Thoracic aorta (tissue), 2 donors: ENCODE results near the gene SUN2. TPM values are rescaled to one million over a fixed set of nuclear protein-coding genes. Genes with fewer than 3 reads are reported as not detected.

Experiments
- ATAC-seq: fragments of 150-250 bp; one replicate; pipeline ENCODE4 v1.8.0; 2017; ENCODE audit warnings: low read depth; ENCODE audit not compliant: insufficient number of reproducible peaks, low FRiP score
- DNase-seq: peaks from one replicate; pipeline ENCODE4 v3.0.0-alpha.2; 2020; ENCODE audit warnings: low spot score
- H3K27ac ChIP-seq, 2 donors: fragments of 200-600 bp; sonication (generic); 1 replicate in 1 of 2; 2 replicates in 1 of 2; pipeline ENCODE4 v1.5.1; 2016; ENCODE audit warnings: mild to moderate bottlenecking in 2 of 2, moderate library complexity in 2 of 2
- H3K27me3 ChIP-seq: fragments of 200-600 bp; sonication (generic); replicated peaks from 2 replicates; pipeline ENCODE4 v1.6.0; 2016; ENCODE audit warnings: mild to moderate bottlenecking; ENCODE audit not compliant: insufficient read depth
- H3K36me3 ChIP-seq: fragments of 200-600 bp; sonication (generic); one replicate; pipeline ENCODE4 v1.5.1; 2016
- H3K4me1 ChIP-seq, 2 donors: fragments of 200-600 bp; sonication (generic); 1 replicate in 1 of 2; 2 replicates in 1 of 2; pipeline versions ENCODE4 v1.5.1 to v1.6.0; 2016; ENCODE audit warnings: low read depth in 2 of 2, mild to moderate bottlenecking in 1 of 2; ENCODE audit not compliant: control insufficient read depth in 1 of 2
- H3K4me3 ChIP-seq: fragments of 200-600 bp; sonication (generic); 2 replicates; pipeline ENCODE4 v1.5.1; 2016; ENCODE audit warnings: mild to moderate bottlenecking
- H3K9me3 ChIP-seq: fragments of 200-600 bp; sonication (generic); 2 replicates; pipeline ENCODE4 v1.5.1; 2016
- total RNA-seq, 2 donors: library from RNA; depleted of rRNA; stranded (reverse); fragments of >200 nt; gene quantifications; one replicate each; pipeline versions ENCODE4 v1.1.0 to v1.2.3, GENCODE V29; 2016
- TF ChIP-seq, protein P1 (sequence below): fragments of 200-600 bp; sonication (generic); IDR thresholded peaks from one replicate; pipeline ENCODE4 v1.5.1; 2019; ENCODE audit warnings: antibody characterized with exemption

SUN2 gene
- total RNA-seq, 2 donors from 2014 or later: 1,125 to 1,215 TPM

DNA sequence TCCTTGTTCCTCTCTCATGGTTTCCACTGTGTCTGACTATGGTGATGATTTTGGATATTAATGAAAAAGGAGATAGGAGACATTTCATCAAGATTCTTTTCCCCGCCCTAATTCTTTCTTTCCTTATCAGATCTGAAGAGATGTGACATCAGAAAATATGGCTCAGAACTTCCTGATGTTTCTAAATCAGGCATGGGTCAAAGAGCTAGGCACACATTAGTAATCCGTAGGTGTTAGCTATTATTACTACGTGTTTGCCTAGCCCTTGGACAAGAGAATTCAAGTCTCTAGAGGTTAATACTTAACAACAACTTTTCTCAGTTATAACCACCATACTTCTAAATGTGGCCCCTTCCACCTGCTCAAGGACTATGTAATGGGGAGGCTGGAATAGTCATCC, 60.9 kb downstream of the SUN2 start:
- Histone ChIP-seq H3K27me3 (no peaks in the 10 kb centered on the region), H3K36me3 (peaks cover 8% of the 10 kb centered on the region), H3K9me3 (no peaks in the 10 kb centered on the region), H3K4me3 (no peak overlapping the region), H3K4me1 (peaks cover 33 to 56% of the 10 kb centered on the region in 2 donors), H3K27ac (peak overlapping the region in 1 of 2 donors; percentile 96)
- ATAC-seq: no peak
- no peak for DNase-seq
- TF ChIP-seq, protein P1, sequence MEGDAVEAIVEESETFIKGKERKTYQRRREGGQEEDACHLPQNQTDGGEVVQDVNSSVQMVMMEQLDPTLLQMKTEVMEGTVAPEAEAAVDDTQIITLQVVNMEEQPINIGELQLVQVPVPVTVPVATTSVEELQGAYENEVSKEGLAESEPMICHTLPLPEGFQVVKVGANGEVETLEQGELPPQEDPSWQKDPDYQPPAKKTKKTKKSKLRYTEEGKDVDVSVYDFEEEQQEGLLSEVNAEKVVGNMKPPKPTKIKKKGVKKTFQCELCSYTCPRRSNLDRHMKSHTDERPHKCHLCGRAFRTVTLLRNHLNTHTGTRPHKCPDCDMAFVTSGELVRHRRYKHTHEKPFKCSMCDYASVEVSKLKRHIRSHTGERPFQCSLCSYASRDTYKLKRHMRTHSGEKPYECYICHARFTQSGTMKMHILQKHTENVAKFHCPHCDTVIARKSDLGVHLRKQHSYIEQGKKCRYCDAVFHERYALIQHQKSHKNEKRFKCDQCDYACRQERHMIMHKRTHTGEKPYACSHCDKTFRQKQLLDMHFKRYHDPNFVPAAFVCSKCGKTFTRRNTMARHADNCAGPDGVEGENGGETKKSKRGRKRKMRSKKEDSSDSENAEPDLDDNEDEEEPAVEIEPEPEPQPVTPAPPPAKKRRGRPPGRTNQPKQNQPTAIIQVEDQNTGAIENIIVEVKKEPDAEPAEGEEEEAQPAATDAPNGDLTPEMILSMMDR: no peak

GRCh38 chr22:38694049-38694448, 61.7 kb downstream of the SUN2 start:
- TF ChIP-seq, protein P1: no peak
- no peaks in the 10 kb centered on the region for H3K27me3 ChIP-seq
- H3K4me1 ChIP-seq: peaks cover 30 to 47% of the 10 kb centered on the region in 2 donors
- ATAC-seq (no peak), DNase-seq (no peak)
- H3K9me3 ChIP-seq: no peaks in the 10 kb centered on the region
- no peak overlapping the region for H3K4me3 ChIP-seq
- H3K27ac ChIP-seq: no peak overlapping the region
- H3K36me3 ChIP-seq: peaks cover 10% of the 10 kb centered on the region

DNA sequence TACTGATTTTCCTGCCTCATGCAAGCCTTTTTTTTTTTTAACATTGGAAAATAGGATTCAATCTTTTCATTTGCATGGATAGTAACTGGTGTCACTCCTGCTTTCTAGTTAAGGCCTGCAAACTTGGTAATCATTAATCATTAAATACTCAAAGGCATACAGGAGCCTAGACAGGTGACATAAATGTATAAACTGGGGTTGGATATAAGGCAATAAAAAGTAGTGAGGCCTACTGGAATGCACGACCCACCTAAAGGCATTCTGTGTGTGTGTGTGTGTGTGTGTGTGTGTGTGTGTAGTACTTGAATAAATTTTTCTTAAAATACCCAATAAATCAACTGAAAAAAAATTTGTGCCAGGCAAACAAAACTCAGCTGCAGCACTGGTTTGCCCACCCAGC, 66.1 kb downstream of the SUN2 start:
- ATAC-seq (no peak), DNase-seq (no peak)
- H3K27me3 ChIP-seq: no peaks in the 10 kb centered on the region
- TF ChIP-seq, protein P1: no peak
- no peak overlapping the region for H3K27ac ChIP-seq
- peaks cover 0 to 5% of the 10 kb centered on the region in 2 donors for H3K4me1 ChIP-seq
- H3K36me3 ChIP-seq: peaks cover 50% of the 10 kb centered on the region
- H3K9me3 ChIP-seq: no peaks in the 10 kb centered on the region
- no peak overlapping the region for H3K4me3 ChIP-seq

- TF ChIP-seq, protein P1: no peak
- Histone ChIP-seq H3K27ac (no peak overlapping the region), H3K4me1 (peaks cover 6 to 8% of the 10 kb centered on the region in 2 donors), H3K36me3 (peaks cover 51% of the 10 kb centered on the region), H3K4me3 (no peak overlapping the region), H3K9me3 (no peaks in the 10 kb centered on the region), H3K27me3 (no peaks in the 10 kb centered on the region)
- no peak for DNase-seq
- ATAC-seq: no peak
Measured at GRCh38 chr22:38685761-38686160, 70.0 kb downstream of the SUN2 start.

DNA sequence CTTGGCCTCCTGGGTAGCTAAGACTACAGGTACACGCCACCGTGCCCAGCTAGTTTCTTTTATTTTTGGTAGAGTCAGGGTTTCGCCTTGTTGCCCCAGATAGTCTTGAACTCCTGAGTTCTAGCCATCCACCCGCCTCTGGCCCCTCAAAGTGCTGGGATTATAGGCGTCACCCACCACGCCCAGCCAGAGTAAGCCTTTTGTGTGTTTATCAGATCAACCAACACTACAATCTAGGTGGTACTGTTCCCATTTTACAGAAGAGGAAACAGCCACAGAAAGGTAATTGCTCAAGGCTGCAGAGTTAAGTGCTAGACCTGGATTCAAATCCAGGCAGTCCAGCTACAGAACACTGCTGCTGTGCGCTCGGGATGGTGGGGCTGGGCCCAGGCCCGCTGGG, 70.9 kb downstream of the SUN2 start:
- no peak for ATAC-seq
- H3K36me3 ChIP-seq: peaks cover 48% of the 10 kb centered on the region
- no peak overlapping the region for H3K27ac ChIP-seq

More for the DNA sequence above, 70.9 kb downstream of the SUN2 start:
- no peaks in the 10 kb centered on the region for H3K9me3 ChIP-seq
- H3K27me3 ChIP-seq: no peaks in the 10 kb centered on the region
- no peak overlapping the region for H3K4me3 ChIP-seq
- TF ChIP-seq, protein P1: no peak
- H3K4me1 ChIP-seq: peaks cover 6 to 8% of the 10 kb centered on the region in 2 donors
- DNase-seq: no peak

Other genes with a start within 250 kb of the SUN2 start
- 100 to 1,000 TPM; 663 to 682 TPM for gene DDX17, start 249.7 kb downstream of the SUN2 start, total RNA-seq
- 1 to 10 TPM in 1 of 2 donors, not detected in 1; 3.1 TPM for gene DMC1, start 185.8 kb downstream of the SUN2 start, total RNA-seq
- gene FAM227A, start 99.6 kb downstream of the SUN2 start, total RNA-seq: 1 to 10 TPM in 1 of 2 donors, under 1 TPM in 1; 0.71 to 1.9 TPM
- gene CBY1, start 99.4 kb downstream of the SUN2 start, total RNA-seq: 10 to 100 TPM; 13.8 TPM
- 10 to 100 TPM; 16.1 to 35.8 TPM for gene TOMM22, start 74.0 kb downstream of the SUN2 start, total RNA-seq
- 10 to 100 TPM; 45.6 to 83.9 TPM for gene JOSD1, start 55.1 kb downstream of the SUN2 start, total RNA-seq
- 10 to 100 TPM; 42.9 to 73.5 TPM for gene GTPBP1, start 50.1 kb downstream of the SUN2 start, total RNA-seq
- gene DNAL4, start 38.1 kb upstream of the SUN2 start, total RNA-seq: 10 to 100 TPM in 1 of 2 donors, 1 to 10 TPM in 1; 9.5 to 20.8 TPM
- gene NPTXR, start 88.0 kb upstream of the SUN2 start, total RNA-seq: 10 to 100 TPM; 29.3 to 50.8 TPM
- 100 to 1,000 TPM in 1 of 2 donors, 10 to 100 TPM in 1; 80.1 to 111 TPM for gene CBX6, start 116.2 kb upstream of the SUN2 start, total RNA-seq
- 1 to 10 TPM in 1 of 2 donors, under 1 TPM in 1; 0.41 to 5.1 TPM for gene APOBEC3A, start 201.6 kb upstream of the SUN2 start, total RNA-seq
- gene APOBEC3B, start 226.3 kb upstream of the SUN2 start, total RNA-seq: under 1 TPM in 1 of 2 donors, not detected in 1; 0.42 TPM